ENCODE measurements around the gene DPH3. TPM values are rescaled to one million over a fixed set of nuclear protein-coding genes. Genes with fewer than 3 reads are reported as not detected.

The DPH3 gene
- total RNA-seq, 4 donors from 2014 or later = 18.2 to 24.2 (median 19.3) TPM

DNA sequence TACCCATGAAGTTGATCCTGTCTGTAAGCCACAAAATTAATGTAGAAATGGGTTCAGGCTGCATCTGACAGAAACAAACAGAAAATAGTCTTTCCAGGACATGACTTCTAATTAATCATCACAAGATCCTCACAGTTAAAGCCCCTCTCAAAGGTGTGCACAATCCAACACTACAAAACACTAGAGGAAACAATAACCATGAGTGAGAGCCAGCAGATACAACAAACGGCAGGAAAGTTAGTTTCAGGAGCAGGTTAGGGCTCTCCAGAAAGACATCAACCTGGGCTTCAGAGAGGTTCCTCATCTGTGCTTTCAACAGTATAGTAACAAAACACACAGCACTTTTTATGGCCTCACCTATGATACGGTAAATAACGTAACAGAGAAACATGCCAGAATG, 42.8 kb downstream of the DPH3 start:
- no peak for TF ChIP-seq POLR2A (IDR thresholded peaks at IDR 0.05)
- TF ChIP-seq, protein P1, sequence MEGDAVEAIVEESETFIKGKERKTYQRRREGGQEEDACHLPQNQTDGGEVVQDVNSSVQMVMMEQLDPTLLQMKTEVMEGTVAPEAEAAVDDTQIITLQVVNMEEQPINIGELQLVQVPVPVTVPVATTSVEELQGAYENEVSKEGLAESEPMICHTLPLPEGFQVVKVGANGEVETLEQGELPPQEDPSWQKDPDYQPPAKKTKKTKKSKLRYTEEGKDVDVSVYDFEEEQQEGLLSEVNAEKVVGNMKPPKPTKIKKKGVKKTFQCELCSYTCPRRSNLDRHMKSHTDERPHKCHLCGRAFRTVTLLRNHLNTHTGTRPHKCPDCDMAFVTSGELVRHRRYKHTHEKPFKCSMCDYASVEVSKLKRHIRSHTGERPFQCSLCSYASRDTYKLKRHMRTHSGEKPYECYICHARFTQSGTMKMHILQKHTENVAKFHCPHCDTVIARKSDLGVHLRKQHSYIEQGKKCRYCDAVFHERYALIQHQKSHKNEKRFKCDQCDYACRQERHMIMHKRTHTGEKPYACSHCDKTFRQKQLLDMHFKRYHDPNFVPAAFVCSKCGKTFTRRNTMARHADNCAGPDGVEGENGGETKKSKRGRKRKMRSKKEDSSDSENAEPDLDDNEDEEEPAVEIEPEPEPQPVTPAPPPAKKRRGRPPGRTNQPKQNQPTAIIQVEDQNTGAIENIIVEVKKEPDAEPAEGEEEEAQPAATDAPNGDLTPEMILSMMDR (IDR thresholded peaks at IDR 0.05) = no peak
- Histone ChIP-seq H3K9me3 (no peaks in the 10 kb centered on the region), H3K36me3 (no peaks in the 10 kb centered on the region), H3K4me1 (no peaks in the 10 kb centered on the region), H3K27me3 (no peaks in the 10 kb centered on the region), H3K4me3 (no peak overlapping the region), H3K27ac (no peak overlapping the region)
- DNase-seq = no peak
- intact Hi-C loops (cut with DNase I; ENCODE audit: low total_unique reads) = no loop called here

DNA sequence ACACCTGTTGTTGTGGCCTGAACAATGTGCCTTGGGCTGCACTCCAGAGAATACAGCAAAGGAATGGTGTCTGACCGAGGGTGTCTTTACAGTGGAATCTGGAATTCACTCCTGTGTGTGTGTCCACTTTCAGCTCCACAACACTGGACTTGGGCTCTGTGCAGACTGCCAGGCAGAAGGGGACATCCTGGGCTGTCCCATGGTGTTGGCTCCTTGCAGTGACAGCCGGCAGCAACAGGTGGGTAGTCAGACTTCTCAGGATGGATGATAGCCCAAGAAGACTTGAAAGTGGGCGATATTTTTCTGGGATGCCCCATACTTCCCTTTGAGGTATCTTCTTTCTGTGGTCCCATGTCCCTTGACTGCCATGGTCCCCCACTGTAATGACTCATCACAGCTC, 45.0 kb downstream of the DPH3 start:
- DNase-seq = no peak
- TF ChIP-seq, protein P1 (IDR thresholded peaks at IDR 0.05) = no peak
- TF ChIP-seq POLR2A (IDR thresholded peaks at IDR 0.05) = no peak
- Histone ChIP-seq H3K9me3 (no peaks in the 10 kb centered on the region), H3K4me1 (no peaks in the 10 kb centered on the region), H3K27ac (no peak overlapping the region), H3K4me3 (no peak overlapping the region), H3K27me3 (no peaks in the 10 kb centered on the region), H3K36me3 (no peaks in the 10 kb centered on the region)
- intact Hi-C loops (cut with DNase I; ENCODE audit: low total_unique reads) = no loop called here

DNA sequence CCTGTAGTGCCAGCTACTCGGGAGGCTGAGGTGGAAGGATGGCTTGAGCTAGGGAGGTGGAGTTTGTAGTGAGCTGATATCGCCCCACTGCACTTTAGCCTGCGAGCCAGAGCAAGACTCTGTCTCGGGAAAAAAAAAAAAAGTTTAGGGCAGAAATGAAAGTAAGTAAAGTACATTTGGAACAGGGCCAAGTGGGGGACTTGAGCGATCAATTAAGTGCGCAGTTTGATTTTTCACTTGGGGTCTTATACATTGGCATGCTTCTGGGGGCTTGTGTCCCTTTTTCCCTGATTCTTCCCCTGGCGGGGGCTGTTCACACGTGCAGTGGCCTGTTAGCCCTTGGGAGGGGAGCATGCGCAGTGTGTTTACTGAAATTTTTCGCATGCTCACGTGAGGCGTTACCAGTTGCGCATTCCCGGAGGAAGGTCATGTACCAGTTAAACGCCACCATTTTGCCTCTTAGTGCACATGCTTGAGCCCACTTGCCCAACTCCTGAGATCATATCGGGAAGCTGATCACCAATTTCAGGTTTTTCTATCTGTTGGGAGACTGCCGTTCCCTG, 48.3 kb downstream of the DPH3 start:
- H3K4me3 ChIP-seq = no peak overlapping the region
- no peaks in the 10 kb centered on the region for H3K27me3 ChIP-seq
- no peak overlapping the region for H3K27ac ChIP-seq
- DNase-seq = no peak
- intact Hi-C loops (cut with DNase I; ENCODE audit: low total_unique reads) = no loop called here
- TF ChIP-seq POLR2A (IDR thresholded peaks at IDR 0.05) = no peak
- TF ChIP-seq, protein P1 (IDR thresholded peaks at IDR 0.05) = no peak
- no peaks in the 10 kb centered on the region for H3K4me1 ChIP-seq
- no peaks in the 10 kb centered on the region for H3K36me3 ChIP-seq
- no peaks in the 10 kb centered on the region for H3K9me3 ChIP-seq

DNA sequence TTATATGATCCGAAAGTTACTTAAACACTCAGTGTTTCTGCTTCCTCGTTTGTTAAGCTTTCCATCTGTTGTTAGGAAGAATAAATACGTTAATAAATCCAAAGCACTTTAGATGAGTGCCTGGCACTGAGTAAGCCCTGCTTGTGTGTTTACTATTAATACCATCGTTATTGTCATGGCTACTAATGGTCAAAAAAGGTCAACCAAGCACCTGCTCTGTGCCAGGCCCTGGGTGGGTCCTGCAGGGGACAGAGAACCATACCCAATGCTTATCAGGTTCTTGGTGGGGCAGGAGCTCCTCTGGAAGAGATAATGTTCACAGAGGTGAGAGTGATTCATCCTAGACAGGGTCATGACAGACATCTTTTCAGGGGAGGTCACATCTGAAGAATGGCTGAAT, 50.4 kb downstream of the DPH3 start:
- H3K4me1 ChIP-seq = no peaks in the 10 kb centered on the region
- H3K9me3 ChIP-seq = no peaks in the 10 kb centered on the region
- no peak overlapping the region for H3K27ac ChIP-seq
- no peak for TF ChIP-seq POLR2A (IDR thresholded peaks at IDR 0.05)
- TF ChIP-seq, protein P1 (IDR thresholded peaks at IDR 0.05) = no peak
- no peaks in the 10 kb centered on the region for H3K36me3 ChIP-seq
- no peaks in the 10 kb centered on the region for H3K27me3 ChIP-seq
- H3K4me3 ChIP-seq = no peak overlapping the region
- intact Hi-C loops (cut with DNase I; ENCODE audit: low total_unique reads) = no loop called here
- no peak for DNase-seq

DNA sequence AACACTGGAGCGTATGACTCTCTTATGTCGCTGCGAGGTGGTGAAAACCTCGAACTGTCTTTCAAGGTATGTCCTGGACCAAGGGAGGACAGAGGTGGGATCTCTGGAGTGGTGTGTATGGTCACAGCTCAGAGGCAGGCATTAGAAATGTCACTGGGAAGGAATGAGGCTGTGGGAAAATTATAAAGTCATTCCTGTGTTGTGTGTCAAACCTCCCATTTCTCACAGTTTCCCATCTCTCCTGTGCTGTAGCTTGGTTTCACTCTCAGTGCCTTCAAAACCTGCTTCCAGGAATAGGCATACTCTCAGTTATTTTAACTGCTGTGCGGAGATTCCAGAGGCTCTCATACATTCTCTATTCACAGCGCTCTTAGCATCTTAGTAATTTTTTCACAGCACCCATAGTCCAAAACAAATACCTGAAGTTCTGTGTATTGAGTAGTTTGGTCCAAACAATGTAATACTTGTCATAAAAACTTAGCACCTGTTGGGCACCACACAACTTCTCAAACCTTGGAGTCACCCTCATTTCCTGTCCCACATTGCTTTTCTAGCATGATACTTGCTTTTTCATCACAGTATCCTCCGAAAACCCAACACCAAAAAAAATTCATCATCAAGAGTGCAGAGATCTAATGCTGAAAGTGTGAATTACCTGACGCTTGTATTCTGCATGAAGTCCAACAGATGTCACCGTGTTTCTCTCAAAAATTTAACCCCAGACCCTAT, 53.4 kb downstream of the DPH3 start:
- no peaks in the 10 kb centered on the region for H3K4me1 ChIP-seq
- no peak for TF ChIP-seq POLR2A (IDR thresholded peaks at IDR 0.05)
- TF ChIP-seq, protein P1 (IDR thresholded peaks at IDR 0.05) = no peak
- H3K4me3 ChIP-seq = no peak overlapping the region
- no peak for DNase-seq
- intact Hi-C loops (cut with DNase I; ENCODE audit: low total_unique reads) = no loop called here
- H3K36me3 ChIP-seq = no peaks in the 10 kb centered on the region
- no peaks in the 10 kb centered on the region for H3K27me3 ChIP-seq
- H3K27ac ChIP-seq = no peak overlapping the region
- H3K9me3 ChIP-seq = no peaks in the 10 kb centered on the region
